Uterus (tissue), 2 donors: Measurements from ENCODE around the gene ST8SIA6.

Experiments
- POLR2A ChIP-seq, 2 donors: fragments of 450-650 bp; IDR thresholded peaks; one replicate each; pipeline ENCODE4 v1.6.1; 2016; ENCODE audit warnings: antibody characterized with exemption in 2 of 2, mild to moderate bottlenecking in 1 of 2, moderate library complexity in 1 of 2
- TF ChIP-seq, protein P1 (sequence below), 4 experiments: fragments of 200-600 bp in 2 of 4; fragments of 450-650 bp in 2 of 4; sonication (generic) in 2 of 4; IDR thresholded peaks; one replicate each; pipeline ENCODE4 v1.5.1; 2016 to 2019; ENCODE audit warnings: antibody characterized with exemption in 4 of 4, mild to moderate bottlenecking in 2 of 4, moderate library complexity in 1 of 4

DNA sequence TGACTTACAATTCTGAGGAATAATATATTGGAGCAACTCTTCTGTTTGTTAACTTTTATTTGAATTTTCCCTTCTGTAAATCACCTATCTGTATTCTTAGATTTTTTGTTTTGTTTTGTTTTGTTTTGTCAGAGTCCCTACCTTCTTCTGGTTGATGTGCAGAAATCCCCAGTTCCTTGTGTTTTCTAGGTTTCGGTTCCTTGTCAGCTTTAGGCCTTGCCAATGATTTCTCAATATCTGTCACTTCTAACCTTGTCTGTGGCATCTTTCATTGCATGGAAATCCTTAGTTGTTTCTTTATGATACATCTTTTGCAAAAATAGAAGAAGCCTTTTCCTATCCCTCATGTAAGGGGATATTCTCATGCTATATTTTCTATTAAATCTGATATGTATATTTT is 21.7 kb upstream of the ST8SIA6 start:
- TF ChIP-seq, protein P1, sequence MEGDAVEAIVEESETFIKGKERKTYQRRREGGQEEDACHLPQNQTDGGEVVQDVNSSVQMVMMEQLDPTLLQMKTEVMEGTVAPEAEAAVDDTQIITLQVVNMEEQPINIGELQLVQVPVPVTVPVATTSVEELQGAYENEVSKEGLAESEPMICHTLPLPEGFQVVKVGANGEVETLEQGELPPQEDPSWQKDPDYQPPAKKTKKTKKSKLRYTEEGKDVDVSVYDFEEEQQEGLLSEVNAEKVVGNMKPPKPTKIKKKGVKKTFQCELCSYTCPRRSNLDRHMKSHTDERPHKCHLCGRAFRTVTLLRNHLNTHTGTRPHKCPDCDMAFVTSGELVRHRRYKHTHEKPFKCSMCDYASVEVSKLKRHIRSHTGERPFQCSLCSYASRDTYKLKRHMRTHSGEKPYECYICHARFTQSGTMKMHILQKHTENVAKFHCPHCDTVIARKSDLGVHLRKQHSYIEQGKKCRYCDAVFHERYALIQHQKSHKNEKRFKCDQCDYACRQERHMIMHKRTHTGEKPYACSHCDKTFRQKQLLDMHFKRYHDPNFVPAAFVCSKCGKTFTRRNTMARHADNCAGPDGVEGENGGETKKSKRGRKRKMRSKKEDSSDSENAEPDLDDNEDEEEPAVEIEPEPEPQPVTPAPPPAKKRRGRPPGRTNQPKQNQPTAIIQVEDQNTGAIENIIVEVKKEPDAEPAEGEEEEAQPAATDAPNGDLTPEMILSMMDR (IDR thresholded peaks at IDR 0.05) = no peak
- no peak for TF ChIP-seq POLR2A (IDR thresholded peaks at IDR 0.05)
